Activated CD8-positive, alpha-beta memory T cell treated with anti-CD3 and anti-CD28 coated beads, Interleukin-2, amount 10 ng/mL, durations not matched to agents 7 days and 5 days (primary cell): ENCODE data around the gene HIVEP2. TPM values are rescaled to one million over a fixed set of nuclear protein-coding genes. Genes with fewer than 3 reads are reported as not detected.

Source experiments
- ATAC-seq: fragments of 150-1000 bp; cut with Tn5 transposase; one replicate; pipeline ENCODE4 v1.10.0; 2021; ENCODE audit warnings: moderate library complexity
- CTCF ChIA-PET: fragments of 350-600 bp; sonication (Branson Sonifier 250); formaldehyde crosslinking; loops from one replicate; lab custom pipeline; 2021; ENCODE audit warnings: antibody characterized with exemption; lab: Charles Lee
- DNase-seq: peaks from one replicate; pipeline ENCODE4 v3.0.0-alpha.2; 2020
- H3K27ac Mint-ChIP-seq: one replicate; pipeline ENCODE4 v1.8.0; 2021; ENCODE audit warnings: mild to moderate bottlenecking, mixed read lengths
- H3K27me3 Mint-ChIP-seq: one replicate; pipeline ENCODE4 v1.8.0; 2021; ENCODE audit warnings: mixed read lengths
- H3K36me3 Mint-ChIP-seq: one replicate; pipeline ENCODE4 v1.8.0; 2021; ENCODE audit warnings: mild to moderate bottlenecking, mixed read lengths
- H3K4me1 Mint-ChIP-seq: one replicate; pipeline ENCODE4 v1.8.0; 2021; ENCODE audit warnings: mixed read lengths
- H3K4me3 Mint-ChIP-seq: one replicate; pipeline ENCODE4 v1.8.0; 2021; ENCODE audit warnings: mild to moderate bottlenecking, moderate library complexity, mixed read lengths
- H3K9me3 Mint-ChIP-seq: one replicate; pipeline ENCODE4 v1.8.0; 2022; ENCODE audit warnings: low read depth, mixed read lengths
- total RNA-seq, 2 experiments: library from RNA; stranded (reverse); gene quantifications; one replicate each; pipeline ENCODE4 v1.2.3, GENCODE V29; 2021

The HIVEP2 gene
- total RNA-seq, 2 experiments from 2014 or later = 24.1 to 28.8 TPM

- Mint-ChIP-seq H3K9me3 (no peaks in the 10 kb centered on the region), H3K36me3 (peaks cover 27% of the 10 kb centered on the region), H3K4me1 (peaks cover 30% of the 10 kb centered on the region), H3K27ac (no peak overlapping the region), H3K27me3 (no peaks in the 10 kb centered on the region), H3K4me3 (no peak overlapping the region)
- no peak for DNase-seq
- CTCF ChIA-PET = interaction anchor here (0.6 kb wide), 1 partner anchor 57 kb away, joined by 3 read pairs; no protein-coding TSS in a partner anchor
- ATAC-seq = no peak
These were observed 141.4 kb downstream of the HIVEP2 start for GRCh38 chr6:142803495-142804058.

GRCh38 chr6:142803032-142803431, 141.9 kb downstream of the HIVEP2 start:
- Mint-ChIP-seq H3K27ac (no peak overlapping the region), H3K4me3 (no peak overlapping the region), H3K27me3 (no peaks in the 10 kb centered on the region), H3K36me3 (peaks cover 23% of the 10 kb centered on the region), H3K9me3 (no peaks in the 10 kb centered on the region), H3K4me1 (peaks cover 32% of the 10 kb centered on the region)
- DNase-seq (no peak), ATAC-seq (no peak)
- CTCF ChIA-PET = interaction anchor here (0.6 kb wide), 1 partner anchor 57 kb away, joined by 3 read pairs; no protein-coding TSS in a partner anchor

- Mint-ChIP-seq H3K9me3 (no peaks in the 10 kb centered on the region), H3K27ac (no peak overlapping the region), H3K36me3 (peaks cover 19% of the 10 kb centered on the region), H3K4me3 (no peak overlapping the region), H3K4me1 (peaks cover 31% of the 10 kb centered on the region), H3K27me3 (no peaks in the 10 kb centered on the region)
- ATAC-seq (peak; percentile 64), DNase-seq (no peak)
- CTCF ChIA-PET = no interaction called here
These were observed 142.9 kb downstream of the HIVEP2 start for GRCh38 chr6:142802124-142802523.

GRCh38 chr6:142800240-142800639, 144.7 kb downstream of the HIVEP2 start:
- CTCF ChIA-PET = no interaction called here
- no peak overlapping the region for H3K27ac Mint-ChIP-seq
- no peak for ATAC-seq
- H3K4me3 Mint-ChIP-seq = no peak overlapping the region
- H3K4me1 Mint-ChIP-seq = peaks cover 30% of the 10 kb centered on the region
- peaks cover 17% of the 10 kb centered on the region for H3K36me3 Mint-ChIP-seq
- no peaks in the 10 kb centered on the region for H3K27me3 Mint-ChIP-seq
- DNase-seq = no peak
- no peaks in the 10 kb centered on the region for H3K9me3 Mint-ChIP-seq

GRCh38 chr6:142799639-142800038, 145.3 kb downstream of the HIVEP2 start:
- H3K36me3 Mint-ChIP-seq = peaks cover 17% of the 10 kb centered on the region
- CTCF ChIA-PET = no interaction called here
- H3K4me3 Mint-ChIP-seq = no peak overlapping the region
- no peak for DNase-seq
- no peak for ATAC-seq
- peaks cover 30% of the 10 kb centered on the region for H3K4me1 Mint-ChIP-seq
- no peaks in the 10 kb centered on the region for H3K27me3 Mint-ChIP-seq
- H3K9me3 Mint-ChIP-seq = no peaks in the 10 kb centered on the region
- H3K27ac Mint-ChIP-seq = no peak overlapping the region

GRCh38 chr6:142797159-142797558, 147.8 kb downstream of the HIVEP2 start:
- H3K36me3 Mint-ChIP-seq = peaks cover 21% of the 10 kb centered on the region
- no peak for ATAC-seq
- no peaks in the 10 kb centered on the region for H3K9me3 Mint-ChIP-seq
- peaks cover 17% of the 10 kb centered on the region for H3K4me1 Mint-ChIP-seq
- CTCF ChIA-PET = interaction anchor here (1.2 kb wide), 1 partner anchor 9 kb away, joined by 3 read pairs; no protein-coding TSS in a partner anchor
- no peaks in the 10 kb centered on the region for H3K27me3 Mint-ChIP-seq
- no peak overlapping the region for H3K27ac Mint-ChIP-seq
- no peak for DNase-seq
- H3K4me3 Mint-ChIP-seq = no peak overlapping the region

- Mint-ChIP-seq H3K27me3 (no peaks in the 10 kb centered on the region), H3K9me3 (no peaks in the 10 kb centered on the region), H3K36me3 (peaks cover 16% of the 10 kb centered on the region), H3K4me1 (peaks cover 11% of the 10 kb centered on the region), H3K4me3 (no peak overlapping the region), H3K27ac (no peak overlapping the region)
- CTCF ChIA-PET = interaction anchor here (1.2 kb wide), 1 partner anchor 8 kb away, joined by 3 read pairs; no protein-coding TSS in a partner anchor
- ATAC-seq (no peak), DNase-seq (no peak)
These were observed 148.4 kb downstream of the HIVEP2 start for GRCh38 chr6:142796571-142796970.

- Mint-ChIP-seq H3K4me3 (no peak overlapping the region), H3K36me3 (peaks cover 14% of the 10 kb centered on the region), H3K4me1 (peaks cover 8% of the 10 kb centered on the region), H3K27me3 (no peaks in the 10 kb centered on the region), H3K27ac (no peak overlapping the region), H3K9me3 (no peaks in the 10 kb centered on the region)
- no peak for ATAC-seq
- no peak for DNase-seq
- CTCF ChIA-PET = interaction anchor here (1.2 kb wide), 1 partner anchor 7 kb away, joined by 3 read pairs; no protein-coding TSS in a partner anchor
These were observed 149.0 kb downstream of the HIVEP2 start for GRCh38 chr6:142796024-142796423.

- Mint-ChIP-seq H3K4me1 (peaks cover 6% of the 10 kb centered on the region), H3K9me3 (no peaks in the 10 kb centered on the region), H3K36me3 (peaks cover 9% of the 10 kb centered on the region), H3K27me3 (no peaks in the 10 kb centered on the region), H3K4me3 (no peak overlapping the region), H3K27ac (no peak overlapping the region)
- CTCF ChIA-PET = interaction anchor here (1.4 kb wide), 1 partner anchor 29 kb away, joined by 5 read pairs; no protein-coding TSS in a partner anchor
- no peak for DNase-seq
- ATAC-seq = no peak
These were observed 150.6 kb downstream of the HIVEP2 start for GRCh38 chr6:142794424-142794823.

- ATAC-seq (no peak), DNase-seq (no peak)
- Mint-ChIP-seq H3K4me3 (no peak overlapping the region), H3K9me3 (peaks cover 2% of the 10 kb centered on the region), H3K4me1 (peaks cover 2% of the 10 kb centered on the region), H3K27me3 (no peaks in the 10 kb centered on the region), H3K36me3 (peaks cover 20% of the 10 kb centered on the region), H3K27ac (no peak overlapping the region)
- CTCF ChIA-PET = no interaction called here
These were observed 154.7 kb downstream of the HIVEP2 start for GRCh38 chr6:142790257-142790656.

GRCh38 chr6:142787422-142787821, 157.6 kb downstream of the HIVEP2 start:
- no peak overlapping the region for H3K27ac Mint-ChIP-seq
- H3K4me3 Mint-ChIP-seq = no peak overlapping the region
- CTCF ChIA-PET = interaction anchor here (1.3 kb wide), 1 partner anchor 21 kb away, joined by 3 read pairs; no protein-coding TSS in a partner anchor
- no peak for ATAC-seq
- H3K36me3 Mint-ChIP-seq = peaks cover 21% of the 10 kb centered on the region
- DNase-seq = no peak
- H3K9me3 Mint-ChIP-seq = peaks cover 2% of the 10 kb centered on the region
- H3K27me3 Mint-ChIP-seq = no peaks in the 10 kb centered on the region
- H3K4me1 Mint-ChIP-seq = peaks cover 7% of the 10 kb centered on the region

- Mint-ChIP-seq H3K36me3 (peaks cover 25% of the 10 kb centered on the region), H3K27me3 (no peaks in the 10 kb centered on the region), H3K4me1 (peaks cover 12% of the 10 kb centered on the region), H3K4me3 (no peak overlapping the region), H3K9me3 (peaks cover 2% of the 10 kb centered on the region), H3K27ac (no peak overlapping the region)
- ATAC-seq (no peak), DNase-seq (no peak)
- CTCF ChIA-PET = interaction anchor here (0.8 kb wide), 2 partner anchors 33 to 36 kb away, joined by 3 read pairs; no protein-coding TSS in a partner anchor
These were observed 158.5 kb downstream of the HIVEP2 start for GRCh38 chr6:142786476-142786875.

GRCh38 chr6:142784344-142784743, 160.6 kb downstream of the HIVEP2 start:
- ATAC-seq = peak; percentile 42
- DNase-seq = no peak
- Mint-ChIP-seq H3K27me3 (no peaks in the 10 kb centered on the region), H3K27ac (peak overlapping the region; percentile 47), H3K4me3 (no peak overlapping the region), H3K4me1 (peaks cover 16% of the 10 kb centered on the region), H3K9me3 (peaks cover 2% of the 10 kb centered on the region), H3K36me3 (peaks cover 32% of the 10 kb centered on the region)
- CTCF ChIA-PET = no interaction called here

GRCh38 chr6:142783499-142783898, 161.5 kb downstream of the HIVEP2 start:
- H3K27me3 Mint-ChIP-seq = no peaks in the 10 kb centered on the region
- no peak overlapping the region for H3K27ac Mint-ChIP-seq
- H3K4me3 Mint-ChIP-seq = no peak overlapping the region
- CTCF ChIA-PET = no interaction called here
- H3K4me1 Mint-ChIP-seq = peaks cover 16% of the 10 kb centered on the region
- DNase-seq (no peak), ATAC-seq (no peak)
- peaks cover 2% of the 10 kb centered on the region for H3K9me3 Mint-ChIP-seq
- peaks cover 31% of the 10 kb centered on the region for H3K36me3 Mint-ChIP-seq
